ENCODE results near the gene CD300LG. TPM values are rescaled to one million over a fixed set of nuclear protein-coding genes. Genes with fewer than 3 reads are reported as not detected.
A peak's percentile ranks its signal among the peaks of the same experiment; 100 is the strongest.
"Not testable (repeated sequence)": the region's sequence is repeated elsewhere in the genome, so short reads cannot be mapped to it uniquely, and the experiment has no call there.

The CD300LG gene
- total RNA-seq, 2 donors from 2014 or later, result 1.8 to 15.5 TPM

- H3K4me3 ChIP-seq, result no peak overlapping the region
- DNase-seq (peak in 1 of 4 donors; percentile 10), ATAC-seq (peak; percentile 45)
- 52% methylated on average over 4 of the region's 4 CpGs for WGBS, 2 donors
- peak overlapping the region in 3 of 4 donors; percentile 59 to 68 (median 67) for H3K27ac ChIP-seq
- intact Hi-C loops (cut with DNase I), result no loop called here
- no peaks in the 10 kb centered on the region for H3K36me3 ChIP-seq (replicated peaks in 1 of 2; ENCODE audit: insufficient read depth in 1 of 2, low read depth in 2 of 2)
- H3K9me3 ChIP-seq, result no peaks in the 10 kb centered on the region
- no peak for TF ChIP-seq POLR2A (IDR thresholded peaks at IDR 0.05)
- TF ChIP-seq, protein P1, sequence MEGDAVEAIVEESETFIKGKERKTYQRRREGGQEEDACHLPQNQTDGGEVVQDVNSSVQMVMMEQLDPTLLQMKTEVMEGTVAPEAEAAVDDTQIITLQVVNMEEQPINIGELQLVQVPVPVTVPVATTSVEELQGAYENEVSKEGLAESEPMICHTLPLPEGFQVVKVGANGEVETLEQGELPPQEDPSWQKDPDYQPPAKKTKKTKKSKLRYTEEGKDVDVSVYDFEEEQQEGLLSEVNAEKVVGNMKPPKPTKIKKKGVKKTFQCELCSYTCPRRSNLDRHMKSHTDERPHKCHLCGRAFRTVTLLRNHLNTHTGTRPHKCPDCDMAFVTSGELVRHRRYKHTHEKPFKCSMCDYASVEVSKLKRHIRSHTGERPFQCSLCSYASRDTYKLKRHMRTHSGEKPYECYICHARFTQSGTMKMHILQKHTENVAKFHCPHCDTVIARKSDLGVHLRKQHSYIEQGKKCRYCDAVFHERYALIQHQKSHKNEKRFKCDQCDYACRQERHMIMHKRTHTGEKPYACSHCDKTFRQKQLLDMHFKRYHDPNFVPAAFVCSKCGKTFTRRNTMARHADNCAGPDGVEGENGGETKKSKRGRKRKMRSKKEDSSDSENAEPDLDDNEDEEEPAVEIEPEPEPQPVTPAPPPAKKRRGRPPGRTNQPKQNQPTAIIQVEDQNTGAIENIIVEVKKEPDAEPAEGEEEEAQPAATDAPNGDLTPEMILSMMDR (IDR thresholded peaks at IDR 0.05), result peak in 2 of 7 experiments; percentile 13 to 22
- H3K27me3 ChIP-seq, result no peaks in the 10 kb centered on the region
- peaks cover 23% of the 10 kb centered on the region for H3K4me1 ChIP-seq
These were observed 6.2 kb upstream of the CD300LG start for GRCh38 chr17:43840814-43841213.

DNA sequence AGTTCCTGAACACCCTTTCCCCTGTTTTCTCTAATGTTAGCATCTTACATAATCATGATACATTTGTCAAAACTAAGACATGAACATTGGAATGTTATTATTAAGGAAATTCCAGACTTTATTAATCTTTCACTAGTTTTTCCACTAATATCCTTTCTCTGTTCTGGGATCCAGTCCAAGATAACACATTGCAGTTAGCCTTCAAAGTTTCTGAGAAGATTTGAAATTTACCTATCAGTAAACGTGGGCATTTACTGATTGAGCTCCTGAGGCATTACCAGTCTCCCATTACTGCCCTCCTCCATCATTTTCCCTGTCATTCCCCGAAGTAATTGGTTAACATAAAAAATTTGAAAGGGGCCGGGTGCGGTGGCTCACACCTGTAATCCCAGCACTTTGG, 5.7 kb upstream of the CD300LG start:
- Histone ChIP-seq H3K27ac (peak overlapping the region in 3 of 4 donors; percentile 59 to 68 (median 67)), H3K4me3 (no peak overlapping the region), H3K36me3 (replicated peaks in 1 of 2; ENCODE audit: insufficient read depth in 1 of 2, low read depth in 2 of 2) (no peaks in the 10 kb centered on the region), H3K27me3 (no peaks in the 10 kb centered on the region), H3K4me1 (peaks cover 27% of the 10 kb centered on the region), H3K9me3 (no peaks in the 10 kb centered on the region)
- ATAC-seq (peak; percentile 45), DNase-seq (no peak)
- WGBS, 2 donors, result 19 to 29% methylated on average over 4 of the region's 4 CpGs
- intact Hi-C loops (cut with DNase I), result no loop called here
- TF ChIP-seq, protein P1 (IDR thresholded peaks at IDR 0.05), result no peak
- TF ChIP-seq POLR2A (IDR thresholded peaks at IDR 0.05), result no peak

GRCh38 chr17:43842091-43842974, 4.6 kb upstream of the CD300LG start:
- 82 to 83% methylated on average over 53 to 54 of the region's 54 CpGs for WGBS, 2 donors
- intact Hi-C loops (cut with DNase I); ATAC-seq; H3K4me3 ChIP-seq; H3K27me3 ChIP-seq; H3K36me3 ChIP-seq (replicated peaks in 1 of 2; ENCODE audit: insufficient read depth in 1 of 2, low read depth in 2 of 2); H3K9me3 ChIP-seq: not testable (repeated sequence)
- peak in 2 of 4 donors; percentile 16 to 28 for DNase-seq
- Histone ChIP-seq H3K27ac (peak overlapping the region in 3 of 4 donors; percentile 59 to 68 (median 67)), H3K4me1 (peaks cover 35% of the 10 kb centered on the region)

GRCh38 chr17:43842975-43843325, 4.0 kb upstream of the CD300LG start:
- ATAC-seq (no peak), DNase-seq (no peak)
- H3K36me3 ChIP-seq (replicated peaks in 1 of 2; ENCODE audit: insufficient read depth in 1 of 2, low read depth in 2 of 2), result no peaks in the 10 kb centered on the region
- H3K27ac ChIP-seq, result no peak overlapping the region
- H3K4me3 ChIP-seq, result no peak overlapping the region
- no peaks in the 10 kb centered on the region for H3K9me3 ChIP-seq
- intact Hi-C loops (cut with DNase I), result no loop called here
- TF ChIP-seq, protein P1 (IDR thresholded peaks at IDR 0.05), result no peak
- TF ChIP-seq POLR2A (IDR thresholded peaks at IDR 0.05), result no peak
- WGBS, 2 donors, result 64 to 70% methylated on average over 7 of the region's 7 CpGs
- peaks cover 35% of the 10 kb centered on the region for H3K4me1 ChIP-seq
- no peaks in the 10 kb centered on the region for H3K27me3 ChIP-seq

- ATAC-seq (no peak), DNase-seq (no peak)
- Histone ChIP-seq H3K9me3 (no peaks in the 10 kb centered on the region), H3K4me3 (no peak overlapping the region), H3K27me3 (no peaks in the 10 kb centered on the region), H3K4me1 (peaks cover 34% of the 10 kb centered on the region), H3K36me3 (replicated peaks in 1 of 2; ENCODE audit: insufficient read depth in 1 of 2, low read depth in 2 of 2) (no peaks in the 10 kb centered on the region), H3K27ac (no peak overlapping the region)
- 58 to 72% methylated on average over 2 to 5 of the region's 5 CpGs for WGBS, 2 donors
- intact Hi-C loops (cut with DNase I), result no loop called here
- TF ChIP-seq, protein P1 (IDR thresholded peaks at IDR 0.05), result no peak
- no peak for TF ChIP-seq POLR2A (IDR thresholded peaks at IDR 0.05)
These were observed 2.7 kb upstream of the CD300LG start for GRCh38 chr17:43844241-43844640.

Measured in body of pancreas (tissue), 4 donors.